ENCODE measurements around the gene RBM14.

GRCh38 chr11:66624450-66624849, 8.0 kb downstream of the RBM14 start:
- TF ChIP-seq CTCF (IDR thresholded peaks at IDR 0.05) (no peak), POLR2A (IDR thresholded peaks at IDR 0.05) (no peak)
